Brain microvascular endothelial cell (primary cell): ENCODE measurements around the gene CNIH2.

Experiments used
- DNase-seq: peaks from one replicate; pipeline ENCODE4 v3.0.0-alpha.2; 2020
- H3K27ac ChIP-seq: fragments of 250-450 bp; sonication (Bioruptor Pico); 2 replicates; pipeline ENCODE4 v1.5.1; 2020; ENCODE audit warnings: mild to moderate bottlenecking, moderate library complexity
- H3K27me3 ChIP-seq: fragments of 250-450 bp; sonication (Bioruptor Pico); replicated peaks from 2 replicates; pipeline ENCODE4 v1.5.1; 2020; ENCODE audit warnings: mild to moderate bottlenecking
- H3K36me3 ChIP-seq: fragments of 250-450 bp; sonication (Bioruptor Pico); replicated peaks from 2 replicates; pipeline ENCODE4 v1.5.1; 2020; ENCODE audit warnings: mild to moderate bottlenecking
- H3K4me3 ChIP-seq: 2 replicates; pipeline ENCODE4 v1.5.1; 2011; ENCODE audit warnings: low read depth, mild to moderate bottlenecking, control low read depth, low read length, moderate library complexity
- CTCF ChIP-seq: IDR thresholded peaks from 2 replicates; pipeline ENCODE4 v1.5.1; 2011; ENCODE audit warnings: low read depth, mild to moderate bottlenecking, moderate library complexity, low read length, control low read depth, inconsistent platforms; ENCODE audit errors: missing control alignments
- in situ Hi-C: cut with HindIII; loops from 2 replicates; pipeline ENCODE4 v1.10.0; 2017; ENCODE audit warnings: low sequenced_read_pairs, low pct_ligation_motif_present

CNIH2 gene

GRCh38 chr11:66332371-66333219 lies 54.6 kb downstream of the CNIH2 start:
- DNase-seq, result no peak
- Histone ChIP-seq H3K36me3 (peaks cover 13% of the 10 kb centered on the region), H3K27ac (no peak overlapping the region), H3K27me3 (no peaks in the 10 kb centered on the region), H3K4me3 (no peak overlapping the region)
- no peak for TF ChIP-seq CTCF
- in situ Hi-C loops, result no loop called here

DNA sequence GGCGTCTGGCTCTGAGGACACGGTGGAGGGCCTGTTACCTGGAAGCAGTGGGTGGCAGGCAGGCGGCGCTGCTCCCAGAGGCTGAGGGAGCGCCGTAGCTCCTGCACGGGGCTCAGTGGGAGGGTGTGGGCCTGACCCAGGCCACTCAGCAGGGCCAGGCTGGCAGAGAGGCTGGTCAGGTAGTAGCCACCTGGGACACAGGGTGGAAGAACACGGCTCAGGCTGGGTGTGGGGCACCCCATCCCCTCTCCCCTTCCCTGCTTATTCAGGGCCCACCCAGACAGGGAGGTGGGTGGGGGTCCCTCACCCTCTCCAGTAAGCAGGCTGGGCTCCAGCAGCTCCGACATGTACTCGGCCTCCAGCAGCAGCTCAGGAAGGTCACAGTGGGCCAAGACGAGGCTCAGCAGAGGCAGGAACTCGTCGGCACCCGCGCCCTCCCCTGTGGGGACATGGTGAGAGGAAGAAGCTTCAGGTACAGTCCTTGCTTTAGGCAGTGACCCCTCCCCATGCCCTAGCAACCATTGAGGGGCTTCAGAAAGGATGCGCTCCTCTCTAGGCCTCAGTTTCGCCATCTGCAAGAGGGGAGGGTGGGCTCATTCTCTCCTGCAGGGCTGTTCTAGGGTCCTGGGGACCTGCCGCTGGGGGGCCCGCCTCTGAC lies 55.4 kb downstream of the CNIH2 start:
- peaks cover 13% of the 10 kb centered on the region for H3K36me3 ChIP-seq
- TF ChIP-seq CTCF, result no peak
- no peak overlapping the region for H3K27ac ChIP-seq
- DNase-seq, result no peak
- in situ Hi-C loops, result no loop called here
- no peak overlapping the region for H3K4me3 ChIP-seq
- H3K27me3 ChIP-seq, result no peaks in the 10 kb centered on the region
